H1 (cell line): ENCODE data around the gene SYT17. TPM values are rescaled to one million over a fixed set of nuclear protein-coding genes. Genes with fewer than 3 reads are reported as not detected.

Source experiments
- CHD7 ChIP-seq: fragments of 300-600 bp; sonication (generic); IDR thresholded peaks from 2 replicates; pipeline ENCODE4 v1.7.1; 2012; ENCODE audit warnings: low read length, moderate library complexity, mild to moderate bottlenecking, inconsistent platforms; ENCODE audit not compliant: insufficient replicate concordance
- polyA plus RNA-seq, 7 experiments: library from polyadenylated mRNA; depleted of rRNA in 3 of 7; stranded (reverse) in 5 of 7; unstranded in 2 of 7; fragments of >200 nt in 5 of 7; fragments of 200-250 nt in 2 of 7; gene quantifications; 1 replicate in 5 of 7; 2 replicates in 1 of 7; 4 replicates in 1 of 7; pipeline versions ENCODE4 v1.2.1 to v1.2.3, GENCODE V29; 2011 to 2013; ENCODE audit warnings: missing spikeins in 2 of 7, mixed read lengths in 2 of 7
- total RNA-seq: library from RNA; stranded (reverse); fragmentation: NEBNext Ultra II Directional; extraction: Animal tissue kit (Norgen Biotek cat#: 25700); gene quantifications from 2 replicates; pipeline ENCODE4 v1.2.1, GENCODE V29; 2021

The SYT17 gene
- total and polyA plus RNA-seq, 2 of the 8 experiments (the other 6 are each of a cell fraction or from before 2014, with no cell fraction given), result 5.8 to 18.1 TPM

GRCh38 chr16:19148189-19148588 lies 19.9 kb upstream of the SYT17 start (continued):
- no peak for TF ChIP-seq CHD7
